NT2/D1 (cell line): ENCODE results near the gene SNTG2.

Experiments
- SUZ12 ChIP-seq: IDR thresholded peaks from 2 replicates; pipeline ENCODE4 v1.6.1; 2011; ENCODE audit not compliant: insufficient read length, insufficient read depth; ENCODE audit errors: extremely low read depth
- YY1 ChIP-seq: IDR thresholded peaks from 2 replicates; pipeline ENCODE4 v1.6.1; 2011; ENCODE audit not compliant: insufficient read length, insufficient read depth
- ZNF274 ChIP-seq: IDR thresholded peaks from 2 replicates; pipeline ENCODE4 v1.6.1; 2011; ENCODE audit warnings: mild to moderate bottlenecking, low read depth, low read length

GRCh38 chr2:1272835-1273234, 322.2 kb downstream of the SNTG2 start:
- TF ChIP-seq ZNF274 (no peak), YY1 (no peak), SUZ12 (no peak)
